Hindlimb muscle (tissue), 1 donor: ENCODE measurements around the gene FMN1. TPM values are rescaled to one million over a fixed set of nuclear protein-coding genes. Genes with fewer than 3 reads are reported as not detected.

Source experiments
- DNase-seq: peaks from one replicate; pipeline ENCODE4 v3.0.0-alpha.2; 2013
- polyA plus RNA-seq: library from polyadenylated mRNA; unstranded; fragments of 120-200 nt; gene quantifications from one replicate; pipeline ENCODE4 v1.2.1, GENCODE V29; 2013; ENCODE audit not compliant: insufficient read length

FMN1 gene
- polyA plus RNA-seq, 1 donor: 1.6 TPM

- no peak for DNase-seq
Measured at GRCh38 chr15:32877252-32878019, 317.1 kb downstream of the FMN1 start.

- DNase-seq: no peak
Measured at GRCh38 chr15:32873284-32874114, 321.0 kb downstream of the FMN1 start.

- peak; percentile 28 for DNase-seq
Measured at GRCh38 chr15:32872621-32873283, 321.8 kb downstream of the FMN1 start.

- DNase-seq: no peak
Measured at GRCh38 chr15:32871883-32872282, 322.6 kb downstream of the FMN1 start.

- DNase-seq: no peak
Measured at GRCh38 chr15:32870240-32871033, 324.1 kb downstream of the FMN1 start.

- DNase-seq: no peak
Measured at GRCh38 chr15:32869776-32870175, 324.7 kb downstream of the FMN1 start.

GRCh38 chr15:32867313-32867626 is 327.2 kb downstream of the FMN1 start:
- no peak for DNase-seq

- no peak for DNase-seq
Measured at GRCh38 chr15:32866454-32867312, 327.8 kb downstream of the FMN1 start.

- DNase-seq: no peak
Measured at GRCh38 chr15:32864841-32865240, 329.7 kb downstream of the FMN1 start.

- no peak for DNase-seq
Measured at GRCh38 chr15:32864051-32864450, 330.5 kb downstream of the FMN1 start.

GRCh38 chr15:32861761-32862160 is 332.8 kb downstream of the FMN1 start:
- peak; percentile 18 for DNase-seq

GRCh38 chr15:32861174-32861573 is 333.3 kb downstream of the FMN1 start:
- DNase-seq: no peak

GRCh38 chr15:32859996-32860395 is 334.5 kb downstream of the FMN1 start:
- no peak for DNase-seq

- no peak for DNase-seq
Measured at GRCh38 chr15:32859251-32859650, 335.3 kb downstream of the FMN1 start.

GRCh38 chr15:32857732-32858131 is 336.8 kb downstream of the FMN1 start:
- no peak for DNase-seq

- DNase-seq: no peak
Measured at GRCh38 chr15:32856753-32857152, 337.8 kb downstream of the FMN1 start.

GRCh38 chr15:32855942-32856341 is 338.6 kb downstream of the FMN1 start:
- no peak for DNase-seq

GRCh38 chr15:32853592-32853991 is 340.9 kb downstream of the FMN1 start:
- no peak for DNase-seq

GRCh38 chr15:32852771-32853170 is 341.7 kb downstream of the FMN1 start:
- DNase-seq: no peak

- no peak for DNase-seq
Measured at GRCh38 chr15:32852017-32852416, 342.5 kb downstream of the FMN1 start.

- DNase-seq: no peak
Measured at GRCh38 chr15:32851572-32851971, 342.9 kb downstream of the FMN1 start.
